ENCODE results near the gene ACOT7.

The ACOT7 gene

GRCh38 chr1:6347641-6348487, 45.7 kb downstream of the ACOT7 start:
- DNase-seq (ENCODE audit: low spot score): peak; percentile 82
- peak; percentile 74 for TF ChIP-seq CTCF (IDR thresholded peaks at IDR 0.05; ENCODE audit: borderline replicate concordance, control extremely low read depth, extremely low read depth, insufficient read depth, missing control alignments)
- in situ Hi-C loops (cut with MboI; ENCODE audit: low sequenced_read_pairs, unreplicated experiment): loop anchor here (5.0 to 10.0 kb wide), 2 partner anchors 57 to 101 kb away; no protein-coding TSS in a partner anchor

- in situ Hi-C loops (cut with MboI; ENCODE audit: low sequenced_read_pairs, unreplicated experiment): loop anchor here (5.0 to 10.0 kb wide), 2 partner anchors 59 to 98 kb away; no protein-coding TSS in a partner anchor
- DNase-seq (ENCODE audit: low spot score): no peak
- TF ChIP-seq CTCF (IDR thresholded peaks at IDR 0.05; ENCODE audit: borderline replicate concordance, control extremely low read depth, extremely low read depth, insufficient read depth, missing control alignments): no peak
These were observed 48.1 kb downstream of the ACOT7 start for GRCh38 chr1:6345460-6345859.

- TF ChIP-seq CTCF (IDR thresholded peaks at IDR 0.05; ENCODE audit: borderline replicate concordance, control extremely low read depth, extremely low read depth, insufficient read depth, missing control alignments): no peak
- in situ Hi-C loops (cut with MboI; ENCODE audit: low sequenced_read_pairs, unreplicated experiment): loop anchor here (5.0 to 10.0 kb wide), 2 partner anchors 60 to 98 kb away; no protein-coding TSS in a partner anchor
- no peak for DNase-seq (ENCODE audit: low spot score)
These were observed 48.6 kb downstream of the ACOT7 start for GRCh38 chr1:6345009-6345408.

GRCh38 chr1:6343506-6344405, 49.8 kb downstream of the ACOT7 start:
- in situ Hi-C loops (cut with MboI; ENCODE audit: low sequenced_read_pairs, unreplicated experiment): loop anchor here (10.0 kb wide), 1 partner anchor 61 kb away; no protein-coding TSS in a partner anchor
- TF ChIP-seq CTCF (IDR thresholded peaks at IDR 0.05; ENCODE audit: borderline replicate concordance, control extremely low read depth, extremely low read depth, insufficient read depth, missing control alignments): peak; percentile 98
- DNase-seq (ENCODE audit: low spot score): peak; percentile 88

GRCh38 chr1:6342056-6342455, 51.5 kb downstream of the ACOT7 start:
- TF ChIP-seq CTCF (IDR thresholded peaks at IDR 0.05; ENCODE audit: borderline replicate concordance, control extremely low read depth, extremely low read depth, insufficient read depth, missing control alignments): no peak
- no peak for DNase-seq (ENCODE audit: low spot score)
- in situ Hi-C loops (cut with MboI; ENCODE audit: low sequenced_read_pairs, unreplicated experiment): loop anchor here (10.0 kb wide), 1 partner anchor 63 kb away; no protein-coding TSS in a partner anchor

GRCh38 chr1:6338695-6339094, 54.9 kb downstream of the ACOT7 start:
- no peak for DNase-seq (ENCODE audit: low spot score)
- no peak for TF ChIP-seq CTCF (IDR thresholded peaks at IDR 0.05; ENCODE audit: borderline replicate concordance, control extremely low read depth, extremely low read depth, insufficient read depth, missing control alignments)
- in situ Hi-C loops (cut with MboI; ENCODE audit: low sequenced_read_pairs, unreplicated experiment): no loop called here

Measured in GM13976 (cell line).